ENCODE measurements around the gene SFRP5.

SFRP5 gene

GRCh38 chr10:97785731-97786130, 13.9 kb upstream of the SFRP5 start:
- H3K4me3 ChIP-seq (ENCODE audit: low read length): no peak overlapping the region
- DNase-seq (ENCODE audit: low read depth): peak; percentile 58
- no peak for TF ChIP-seq CTCF (IDR thresholded peaks at IDR 0.05; ENCODE audit: insufficient read depth, low read depth, low read length, missing control alignments)

GRCh38 chr10:97785231-97785630, 13.4 kb upstream of the SFRP5 start:
- TF ChIP-seq CTCF (IDR thresholded peaks at IDR 0.05; ENCODE audit: insufficient read depth, low read depth, low read length, missing control alignments): no peak
- H3K4me3 ChIP-seq (ENCODE audit: low read length): no peak overlapping the region
- DNase-seq (ENCODE audit: low read depth): no peak

- DNase-seq (ENCODE audit: low read depth): no peak
- no peak overlapping the region for H3K4me3 ChIP-seq (ENCODE audit: low read length)
- TF ChIP-seq CTCF (IDR thresholded peaks at IDR 0.05; ENCODE audit: insufficient read depth, low read depth, low read length, missing control alignments): no peak
These were observed 12.5 kb upstream of the SFRP5 start for GRCh38 chr10:97784200-97784810.

- TF ChIP-seq CTCF (IDR thresholded peaks at IDR 0.05; ENCODE audit: insufficient read depth, low read depth, low read length, missing control alignments): no peak
These were observed 10.8 kb upstream of the SFRP5 start for GRCh38 chr10:97782455-97783228.

DNA sequence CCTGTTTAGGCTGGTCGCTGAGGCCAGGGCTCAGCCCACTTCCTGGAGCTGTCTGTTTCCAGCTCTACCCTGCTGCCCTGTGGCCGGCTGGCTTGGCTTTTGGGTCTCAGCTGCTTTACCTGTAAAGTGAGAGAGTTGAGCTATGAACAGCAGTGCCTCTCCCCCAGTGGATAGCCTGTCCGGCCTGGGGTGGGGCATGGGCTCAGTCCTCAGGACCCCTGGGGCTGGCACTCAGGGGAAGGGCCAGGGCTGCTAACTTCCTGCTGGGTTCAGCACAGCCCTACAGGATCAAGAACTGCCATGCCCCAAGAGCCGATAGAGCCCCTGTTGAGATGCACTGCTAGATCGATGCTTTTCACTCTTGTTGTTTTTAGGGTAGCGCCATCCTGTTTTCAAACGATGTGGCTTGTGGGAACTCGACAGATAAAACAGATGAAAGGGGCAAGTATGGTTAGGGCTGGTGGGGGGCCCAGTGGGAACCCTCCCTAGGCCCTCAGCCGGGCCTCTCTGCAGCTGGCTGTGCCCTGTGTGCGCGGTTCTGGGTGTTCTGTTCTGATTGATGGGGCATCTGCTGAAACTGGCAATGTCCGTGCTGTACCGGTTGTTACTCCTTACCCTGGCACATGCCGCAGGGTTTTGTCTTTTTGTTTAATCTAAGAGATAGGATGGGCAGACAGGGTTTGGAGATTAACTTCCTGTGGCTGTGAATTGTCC, 10.0 kb upstream of the SFRP5 start:
- DNase-seq (ENCODE audit: low read depth): no peak
- no peak overlapping the region for H3K4me3 ChIP-seq (ENCODE audit: low read length)
- TF ChIP-seq CTCF (IDR thresholded peaks at IDR 0.05; ENCODE audit: insufficient read depth, low read depth, low read length, missing control alignments): no peak

More at GRCh38 chr10:97782455-97783228, 10.8 kb upstream of the SFRP5 start:
- no peak for DNase-seq (ENCODE audit: low read depth)
- no peak overlapping the region for H3K4me3 ChIP-seq (ENCODE audit: low read length)

DNA sequence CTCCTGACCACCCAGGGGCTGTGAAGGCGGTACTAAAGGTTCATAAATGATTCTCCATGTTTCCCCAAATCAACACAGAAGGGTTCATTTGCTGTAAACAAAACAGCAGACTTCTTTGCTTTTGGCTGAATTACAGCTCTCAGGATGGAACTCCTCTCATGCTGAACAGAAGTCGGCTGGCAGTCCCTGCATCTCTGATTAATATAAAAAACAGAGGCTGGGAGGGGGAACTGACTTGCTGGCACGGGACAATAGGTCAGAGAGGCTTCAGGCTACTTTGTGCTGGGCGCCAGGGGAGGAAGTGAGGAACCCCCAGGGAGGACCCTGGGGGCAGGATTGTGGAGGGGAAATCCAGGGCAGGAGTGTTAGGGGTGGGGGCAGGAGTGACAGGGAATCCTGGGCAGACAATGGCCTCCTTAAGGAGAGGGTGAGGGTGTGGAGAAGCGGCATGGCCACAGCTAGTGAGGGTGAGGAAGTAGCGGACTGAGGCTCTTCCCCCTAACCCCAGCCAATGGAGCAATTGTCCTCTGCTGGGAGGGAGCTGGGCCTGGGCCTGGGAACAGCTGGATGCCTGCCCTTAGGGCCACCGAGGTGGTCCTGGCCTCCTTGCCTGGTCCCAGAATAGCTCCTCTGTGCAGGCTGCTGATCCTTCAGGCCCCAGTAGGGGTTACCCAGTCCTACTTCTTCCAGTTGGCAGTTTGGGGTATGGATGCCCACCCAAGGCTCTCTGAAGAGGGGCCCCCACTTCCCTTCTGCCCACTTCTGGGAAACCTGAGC, 9.2 kb upstream of the SFRP5 start:
- TF ChIP-seq CTCF (IDR thresholded peaks at IDR 0.05; ENCODE audit: insufficient read depth, low read depth, low read length, missing control alignments): no peak
- H3K4me3 ChIP-seq (ENCODE audit: low read length): no peak overlapping the region
- no peak for DNase-seq (ENCODE audit: low read depth)

All from epithelial cell of esophagus (primary cell).